SK-N-DZ (cell line): ENCODE results near the gene OCA2. TPM values are rescaled to one million over a fixed set of nuclear protein-coding genes. Genes with fewer than 3 reads are reported as not detected.
A peak's percentile ranks its signal among the peaks of the same experiment; 100 is the strongest.
"Not testable (repeated sequence)": the region's sequence is repeated elsewhere in the genome, so short reads cannot be mapped to it uniquely, and the experiment has no call there.

Experiments used
- DNase-seq: peaks from one replicate; pipeline ENCODE4 v3.0.0-alpha.2; 2015; ENCODE audit warnings: low spot score
- polyA plus RNA-seq, 2 experiments: library from polyadenylated mRNA; depleted of rRNA; stranded (reverse); fragments of >200 nt; gene quantifications; 2 replicates each; pipeline ENCODE4 v1.2.3, GENCODE V29; 2014

The OCA2 gene
- 0.02 and 1.3 TPM in 2 replicates for polyA plus RNA-seq (2014; cell fraction: cytosol; rRNA removed)
- 0.14 and 0.20 TPM in 2 replicates for polyA plus RNA-seq (2014; cell fraction: nucleus; rRNA removed)

GRCh38 chr15:28098766-28099554 lies at the start of gene OCA2:
Gene OCA2 (minus strand): TSS chr15:28099315. CDS start chr15:28081874, 17,441 bp downstream.
- peak; percentile 72 for DNase-seq

DNA sequence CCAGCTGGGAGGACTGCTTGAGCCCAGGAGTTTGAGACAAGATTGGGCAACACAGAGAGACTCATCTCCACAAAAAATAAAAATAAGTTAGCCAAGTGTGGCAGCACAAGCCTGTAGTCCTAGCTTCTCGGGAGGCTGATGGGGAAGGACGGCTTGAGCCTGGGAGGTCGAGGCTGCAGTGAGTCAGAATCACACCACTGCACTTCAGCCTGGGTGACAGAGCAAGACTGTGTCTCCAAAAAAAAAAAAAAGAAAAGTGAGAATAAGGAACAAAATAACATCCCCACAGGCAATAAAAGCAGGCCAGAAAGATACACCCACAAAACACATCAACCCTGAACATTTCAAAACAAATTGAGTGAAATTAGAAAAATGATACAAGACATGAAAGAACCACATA lies 48.7 kb upstream of the OCA2 start:
- DNase-seq = no peak

GRCh38 chr15:28145419-28145818 lies 46.3 kb upstream of the OCA2 start:
- not testable (repeated sequence) for DNase-seq

DNA sequence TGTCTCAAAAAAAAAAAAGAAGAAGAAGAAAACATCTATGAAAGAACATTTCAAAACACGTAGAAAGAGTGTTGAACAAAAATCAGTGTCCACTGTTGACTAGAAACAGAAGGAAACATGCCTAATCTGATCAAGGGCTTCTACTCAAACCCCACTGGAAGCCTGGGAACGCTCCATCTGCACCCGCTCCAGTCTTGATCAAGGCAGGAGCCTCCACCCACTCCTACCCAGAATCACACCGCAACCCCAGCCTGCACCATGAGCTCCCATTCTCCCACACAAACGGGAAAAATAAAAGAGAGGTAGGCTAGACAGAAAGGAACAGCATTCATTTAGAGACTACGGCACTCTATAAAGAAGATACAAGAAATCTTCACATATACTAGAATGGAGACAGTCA lies 40.9 kb upstream of the OCA2 start:
- no peak for DNase-seq

- not testable (repeated sequence) for DNase-seq
These were observed 38.4 kb upstream of the OCA2 start for GRCh38 chr15:28137408-28138039.

GRCh38 chr15:28136236-28136904 lies 37.3 kb upstream of the OCA2 start:
- DNase-seq = not testable (repeated sequence)

- no peak for DNase-seq
These were observed 34.2 kb upstream of the OCA2 start for GRCh38 chr15:28133281-28133680.

- DNase-seq = no peak
These were observed 33.6 kb upstream of the OCA2 start for GRCh38 chr15:28132524-28133275.

DNA sequence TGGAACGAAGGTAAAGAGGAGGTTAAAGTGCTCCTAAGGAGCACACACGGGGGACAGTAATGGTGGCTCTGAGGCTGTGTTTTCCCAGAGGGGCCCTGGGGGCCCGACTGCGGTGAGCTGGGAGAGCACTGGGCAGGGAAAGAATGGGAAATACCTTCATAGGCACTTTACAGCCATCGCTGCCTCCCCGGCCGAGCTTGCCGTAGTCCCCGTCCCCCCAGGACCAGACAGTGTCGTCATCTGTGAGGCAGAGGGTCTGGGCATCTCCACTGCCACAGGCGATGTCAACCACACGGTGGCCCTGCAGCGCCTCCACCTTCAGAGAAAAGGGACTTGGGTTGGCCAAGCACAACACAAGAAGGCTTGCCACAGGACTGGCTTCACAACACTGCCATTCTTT lies 32.8 kb upstream of the OCA2 start:
- no peak for DNase-seq

DNA sequence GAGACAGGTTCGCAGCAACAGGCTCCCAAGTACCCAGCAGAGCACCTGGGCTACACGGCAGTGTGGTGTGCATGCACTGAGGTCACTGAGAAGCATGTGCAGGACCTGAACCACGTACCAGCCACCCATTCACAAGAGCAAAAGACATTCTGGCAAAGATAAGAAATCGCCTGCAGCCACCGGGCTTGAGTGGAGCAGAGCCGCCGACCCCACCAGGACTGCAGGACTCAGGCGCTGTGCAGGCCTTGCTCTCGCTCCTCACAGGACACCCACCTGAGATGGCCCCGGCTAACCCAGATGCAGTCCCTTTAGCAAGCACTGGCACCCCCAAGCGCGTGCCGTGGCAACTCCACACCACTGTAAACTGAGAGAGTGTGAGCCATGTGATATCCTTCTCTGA lies 32.3 kb upstream of the OCA2 start:
- no peak for DNase-seq

DNA sequence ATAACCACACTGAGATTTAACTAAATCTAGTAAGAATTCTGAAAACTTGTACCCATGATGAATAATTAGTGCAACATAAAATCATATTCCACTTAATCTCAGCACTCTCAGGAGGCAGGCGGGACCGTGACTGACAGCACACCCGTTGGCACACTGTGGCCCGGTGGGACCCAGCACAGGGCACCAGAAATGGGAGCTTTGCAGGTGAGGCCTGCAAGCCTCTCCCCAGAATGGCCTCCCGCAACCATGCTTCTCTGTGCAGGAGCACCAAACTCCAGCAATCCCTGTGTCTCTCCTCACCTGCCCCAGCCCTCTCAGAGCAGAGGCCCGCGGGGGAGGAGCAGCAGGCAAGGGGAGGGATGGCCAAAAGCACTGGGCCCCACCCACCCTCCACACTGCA lies 31.5 kb upstream of the OCA2 start:
- no peak for DNase-seq

DNA sequence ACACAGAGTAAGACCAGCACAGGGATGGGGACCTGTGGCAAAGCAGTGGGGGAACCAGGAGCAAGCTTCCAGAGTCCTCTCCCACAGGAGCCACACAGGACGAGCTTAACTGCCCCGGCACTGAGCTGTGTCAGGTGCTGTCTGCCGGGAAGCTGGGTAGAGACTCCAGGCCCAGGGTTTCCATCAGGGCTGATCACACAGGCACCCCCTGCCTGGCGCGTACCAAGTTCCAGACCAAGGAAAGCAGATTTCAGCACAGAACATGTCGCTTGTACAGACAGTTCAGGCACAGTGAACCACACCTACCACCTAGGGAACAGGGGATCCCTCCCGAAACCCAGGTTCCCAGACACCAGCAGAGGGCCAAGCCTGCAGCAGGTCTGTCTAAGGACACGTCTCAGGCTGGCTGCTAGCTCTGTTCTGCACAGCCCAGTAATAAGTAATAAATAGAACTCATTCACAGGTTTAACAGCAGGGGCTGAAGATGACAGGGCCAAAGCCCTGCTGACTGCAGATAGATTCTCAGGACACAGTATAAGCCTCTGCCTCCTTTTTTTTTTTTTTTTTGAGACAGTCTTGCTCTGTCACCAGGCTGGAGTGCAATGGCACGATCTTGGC lies 30.2 kb upstream of the OCA2 start:
- no peak for DNase-seq

- DNase-seq = no peak
These were observed 28.9 kb upstream of the OCA2 start for GRCh38 chr15:28128031-28128430.

DNA sequence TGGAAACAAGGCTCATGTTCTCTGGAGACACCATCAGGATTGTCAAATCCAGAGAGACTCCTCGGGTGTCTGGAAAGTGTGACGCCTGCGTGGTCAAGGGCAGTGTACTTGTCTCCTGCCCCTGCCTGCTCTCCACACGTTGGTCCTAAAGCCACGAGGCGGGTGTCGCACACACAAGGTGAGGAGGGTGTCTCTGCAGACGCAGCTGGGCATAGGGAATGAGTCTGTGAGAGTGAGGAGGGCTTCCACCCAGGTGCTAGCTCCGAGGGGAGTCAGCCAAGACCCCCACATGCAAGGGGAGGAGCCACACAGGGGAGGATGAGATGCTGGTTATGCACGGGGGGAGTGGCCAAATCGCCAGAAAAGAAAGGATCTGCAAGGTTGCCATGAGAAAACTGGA lies 27.9 kb upstream of the OCA2 start:
- DNase-seq = no peak

GRCh38 chr15:28125673-28126651 lies 26.8 kb upstream of the OCA2 start:
- DNase-seq = peak; percentile 32

- DNase-seq = no peak
These were observed 25.7 kb upstream of the OCA2 start for GRCh38 chr15:28124841-28125240.

DNA sequence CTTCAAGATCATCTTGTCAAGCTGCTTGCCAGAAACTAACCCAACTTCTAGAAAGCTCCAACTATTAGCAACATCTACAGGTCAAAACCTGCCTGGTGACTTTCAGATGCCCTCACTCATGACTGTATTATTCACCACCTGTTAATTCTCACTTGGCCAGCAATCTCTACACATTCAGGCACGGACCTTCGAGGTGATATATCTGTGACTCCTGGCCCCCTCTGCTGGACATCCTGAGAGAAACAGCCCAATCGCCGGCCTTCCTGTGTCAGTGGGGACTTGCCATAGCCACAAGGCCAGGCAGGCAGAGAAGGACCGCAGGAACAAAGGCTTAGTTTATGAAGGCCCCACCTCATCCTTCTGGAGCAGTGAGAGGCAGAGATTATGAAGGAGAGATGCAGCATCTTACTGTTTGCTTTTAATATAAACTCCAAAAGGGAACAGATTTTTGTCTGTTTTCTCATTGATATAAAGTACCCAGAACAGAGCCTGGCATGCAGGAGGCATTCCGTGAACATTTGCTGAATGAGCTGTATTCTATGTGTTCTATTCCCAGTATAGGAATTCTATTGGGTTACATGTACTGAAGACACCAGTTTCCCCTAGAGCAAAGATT lies 24.4 kb upstream of the OCA2 start:
- DNase-seq = peak; percentile 61

DNA sequence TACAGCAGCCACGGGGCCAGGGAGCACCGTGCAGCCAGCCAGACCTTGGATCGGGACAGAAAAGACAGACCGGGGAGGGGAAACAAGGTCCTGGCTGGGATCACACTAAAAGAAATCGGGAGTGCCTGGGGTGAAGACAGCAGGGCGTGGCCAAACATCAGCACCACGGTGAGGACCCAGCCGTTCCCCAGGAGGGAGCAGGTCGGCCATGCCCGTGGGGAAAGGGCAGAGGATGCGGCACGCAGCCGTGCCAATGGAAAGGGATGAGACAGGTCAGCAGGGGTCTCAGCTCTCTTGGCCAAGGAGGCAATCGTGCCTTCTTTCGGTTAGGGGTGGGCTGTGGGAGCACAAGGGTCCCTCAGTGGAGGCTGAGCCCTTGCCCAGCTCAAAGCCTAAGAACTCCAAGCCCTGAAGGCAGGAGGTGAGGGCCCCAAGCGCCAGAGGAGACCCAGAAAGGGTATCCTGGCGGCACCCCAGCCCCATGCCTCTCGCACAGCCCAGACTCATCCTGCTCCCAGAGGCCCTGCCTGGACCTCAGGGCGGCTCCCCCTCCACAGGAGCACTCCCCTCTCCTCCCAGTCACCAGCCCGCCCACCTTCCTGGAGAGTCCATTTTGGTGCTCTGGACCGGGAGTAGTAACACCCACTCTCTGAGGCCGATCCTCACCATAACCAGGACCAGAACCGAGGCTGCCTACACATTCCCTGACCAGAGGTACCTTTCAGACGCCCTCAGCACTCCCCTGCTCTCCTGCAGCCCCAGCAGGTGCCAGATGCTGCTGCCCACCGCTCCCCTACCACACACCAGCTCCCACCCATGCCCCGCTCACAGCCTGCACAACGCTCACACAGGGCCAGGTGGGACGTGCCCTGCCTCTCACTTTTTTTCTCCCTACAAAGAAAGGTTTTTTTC lies 23.2 kb upstream of the OCA2 start:
- no peak for DNase-seq
